GM23338 (cell line): ENCODE measurements around the gene GPRC5D. TPM values are rescaled to one million over a fixed set of nuclear protein-coding genes. Genes with fewer than 3 reads are reported as not detected.

Experiments
- ATAC-seq: fragments of 200-7000 bp; cut with Tn5 transposase; 3 replicates; pipeline ENCODE4 v1.9.1; 2020
- DNase-seq: peaks from one replicate; pipeline ENCODE4 v3.0.0-alpha.2; 2015; ENCODE audit warnings: low spot score
- H2AFZ ChIP-seq: fragments of 200-600 bp; sonication (generic); 2 replicates; pipeline ENCODE4 v1.8.0; 2016; ENCODE audit warnings: antibody characterized with exemption, mild to moderate bottlenecking, moderate library complexity
- H3F3A ChIP-seq: fragments of 200-600 bp; sonication (generic); replicated peaks from 2 replicates; pipeline ENCODE4 v1.8.0; 2017; ENCODE audit warnings: antibody characterized with exemption, mixed run types, low read depth
- H3K27ac ChIP-seq: fragments of 200-600 bp; sonication (generic); 2 replicates; pipeline ENCODE4 v1.6.1; 2016; ENCODE audit warnings: low read depth
- H3K27me3 ChIP-seq: fragments of 200-600 bp; sonication (generic); 2 replicates; pipeline ENCODE4 v1.8.0; 2016; ENCODE audit warnings: mild to moderate bottlenecking, mixed run types, moderate library complexity; ENCODE audit not compliant: insufficient read depth
- H3K36me3 ChIP-seq: fragments of 200-600 bp; sonication (generic); 2 replicates; pipeline ENCODE4 v1.8.0; 2016; ENCODE audit warnings: mild to moderate bottlenecking; ENCODE audit not compliant: insufficient read depth
- H3K4me1 ChIP-seq: fragments of 200-600 bp; sonication (generic); 2 replicates; pipeline ENCODE4 v1.8.0; 2016; ENCODE audit warnings: mild to moderate bottlenecking, moderate library complexity; ENCODE audit not compliant: insufficient read depth
- H3K4me2 ChIP-seq: fragments of 200-600 bp; sonication (generic); 2 replicates; pipeline ENCODE4 v1.7.1; 2017; ENCODE audit warnings: mixed run types
- H3K4me3 ChIP-seq: fragments of 200-600 bp; sonication (generic); 2 replicates; pipeline ENCODE4 v1.6.1; 2016; ENCODE audit warnings: mixed run types
- H3K79me2 ChIP-seq: fragments of 200-600 bp; sonication (generic); replicated peaks from 2 replicates; pipeline ENCODE4 v1.8.0; 2017; ENCODE audit warnings: mild to moderate bottlenecking; ENCODE audit not compliant: insufficient read depth
- H3K9me2 ChIP-seq: fragments of 200-600 bp; sonication (generic); 2 replicates; pipeline ENCODE4 v1.8.0; 2017; ENCODE audit not compliant: insufficient read depth
- H4K20me1 ChIP-seq: fragments of 200-600 bp; sonication (generic); replicated peaks from 2 replicates; pipeline ENCODE4 v1.8.0; 2017; ENCODE audit warnings: mild to moderate bottlenecking; ENCODE audit not compliant: insufficient read depth
- H3K27ac Mint-ChIP-seq: 2 replicates; pipeline ENCODE4 v1.8.0; 2020; ENCODE audit warnings: inconsistent platforms, mild to moderate bottlenecking, moderate library complexity, mixed read lengths
- H3K27me3 Mint-ChIP-seq: 3 replicates; pipeline ENCODE4 v1.8.0; 2022; ENCODE audit warnings: low read depth, mild to moderate bottlenecking, moderate library complexity, mixed read lengths, inconsistent platforms; ENCODE audit not compliant: insufficient read depth, poor library complexity
- H3K36me3 Mint-ChIP-seq: 3 replicates; pipeline ENCODE4 v1.8.0; 2021; ENCODE audit warnings: low read depth, mild to moderate bottlenecking, inconsistent platforms, moderate library complexity, mixed read lengths
- H3K4me1 Mint-ChIP-seq: 3 replicates; pipeline ENCODE4 v1.8.0; 2020; ENCODE audit warnings: mild to moderate bottlenecking, inconsistent platforms, mixed read lengths
- H3K4me3 Mint-ChIP-seq: 3 replicates; pipeline ENCODE4 v1.8.0; 2021; ENCODE audit warnings: moderate library complexity, mild to moderate bottlenecking, inconsistent platforms, mixed read lengths
- H3K9me3 Mint-ChIP-seq: 3 replicates; pipeline ENCODE4 v1.8.0; 2020; ENCODE audit warnings: moderate library complexity, mild to moderate bottlenecking, inconsistent platforms, mixed read lengths
- CREB1 ChIP-seq: fragments of 250-450 bp; sonication (Bioruptor Pico); IDR thresholded peaks from 2 replicates; pipeline ENCODE4 v1.5.0; 2020; ENCODE audit warnings: low read depth, mild to moderate bottlenecking, moderate library complexity
- STAT1 ChIP-seq: IDR thresholded peaks from one replicate; pipeline ENCODE4 v1.6.1; 2016; ENCODE audit warnings: antibody characterized with exemption; ENCODE audit not compliant: unreplicated experiment
- ZNF114 ChIP-seq: fragments of 250-450 bp; sonication (Bioruptor Pico); IDR thresholded peaks from 2 replicates; pipeline ENCODE4 v1.5.0; 2020; ENCODE audit warnings: mild to moderate bottlenecking, moderate library complexity
- ZNF331 ChIP-seq: fragments of 250-450 bp; sonication (Bioruptor Pico); IDR thresholded peaks from 2 replicates; pipeline ENCODE4 v1.5.0; 2020; ENCODE audit warnings: low read depth, mild to moderate bottlenecking, moderate library complexity
- polyA plus RNA-seq: library from polyadenylated mRNA; unstranded; fragments of >200 nt; fragmentation: Nextera tagmentation; extraction: Ambion mirVana; gene quantifications from 2 replicates; pipeline ENCODE4 v1.2.1, GENCODE V29; 2016
- total RNA-seq: library from RNA; depleted of rRNA; stranded (reverse); fragments of >200 nt; shearing (Covaris generic); gene quantifications from 2 replicates; pipeline ENCODE4 v1.2.3, GENCODE V29; 2014
- TF ChIP-seq, protein P1 (sequence below): fragments of 250-450 bp; sonication (Bioruptor Pico); IDR thresholded peaks from 2 replicates; pipeline ENCODE4 v1.5.0; 2020; ENCODE audit warnings: mild to moderate bottlenecking, moderate library complexity
- TF ChIP-seq, protein P2 (sequence below): IDR thresholded peaks from one replicate; pipeline ENCODE4 v1.6.1; 2018; ENCODE audit warnings: antibody characterized with exemption; ENCODE audit not compliant: unreplicated experiment

The GPRC5D gene
- total and polyA plus RNA-seq, 2 experiments from 2014 or later = not detected

DNA sequence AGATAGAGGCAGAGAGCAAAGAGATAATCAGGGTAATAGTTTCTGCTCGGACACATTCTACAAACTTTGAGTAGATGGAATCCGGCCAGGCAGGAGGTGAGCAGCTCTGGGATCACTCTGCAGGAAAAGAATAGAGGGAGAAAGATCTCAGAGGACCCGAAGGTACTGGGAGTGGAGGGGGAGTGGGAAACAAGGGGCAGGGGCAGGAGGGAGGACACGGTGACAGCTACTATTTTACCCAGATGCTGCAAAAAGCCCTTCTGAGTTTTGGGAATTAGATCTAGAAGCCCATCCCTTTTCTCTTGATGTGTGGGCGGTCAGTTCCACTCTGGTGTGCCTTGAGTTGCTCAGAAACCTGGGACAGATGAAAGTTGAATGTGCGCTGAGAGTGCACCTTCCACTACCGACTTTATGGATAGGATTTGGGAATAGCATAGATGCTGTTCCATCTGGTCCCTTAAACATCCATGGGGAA, 60.1 kb downstream of the GPRC5D start (continued):
- TF ChIP-seq, protein P1, sequence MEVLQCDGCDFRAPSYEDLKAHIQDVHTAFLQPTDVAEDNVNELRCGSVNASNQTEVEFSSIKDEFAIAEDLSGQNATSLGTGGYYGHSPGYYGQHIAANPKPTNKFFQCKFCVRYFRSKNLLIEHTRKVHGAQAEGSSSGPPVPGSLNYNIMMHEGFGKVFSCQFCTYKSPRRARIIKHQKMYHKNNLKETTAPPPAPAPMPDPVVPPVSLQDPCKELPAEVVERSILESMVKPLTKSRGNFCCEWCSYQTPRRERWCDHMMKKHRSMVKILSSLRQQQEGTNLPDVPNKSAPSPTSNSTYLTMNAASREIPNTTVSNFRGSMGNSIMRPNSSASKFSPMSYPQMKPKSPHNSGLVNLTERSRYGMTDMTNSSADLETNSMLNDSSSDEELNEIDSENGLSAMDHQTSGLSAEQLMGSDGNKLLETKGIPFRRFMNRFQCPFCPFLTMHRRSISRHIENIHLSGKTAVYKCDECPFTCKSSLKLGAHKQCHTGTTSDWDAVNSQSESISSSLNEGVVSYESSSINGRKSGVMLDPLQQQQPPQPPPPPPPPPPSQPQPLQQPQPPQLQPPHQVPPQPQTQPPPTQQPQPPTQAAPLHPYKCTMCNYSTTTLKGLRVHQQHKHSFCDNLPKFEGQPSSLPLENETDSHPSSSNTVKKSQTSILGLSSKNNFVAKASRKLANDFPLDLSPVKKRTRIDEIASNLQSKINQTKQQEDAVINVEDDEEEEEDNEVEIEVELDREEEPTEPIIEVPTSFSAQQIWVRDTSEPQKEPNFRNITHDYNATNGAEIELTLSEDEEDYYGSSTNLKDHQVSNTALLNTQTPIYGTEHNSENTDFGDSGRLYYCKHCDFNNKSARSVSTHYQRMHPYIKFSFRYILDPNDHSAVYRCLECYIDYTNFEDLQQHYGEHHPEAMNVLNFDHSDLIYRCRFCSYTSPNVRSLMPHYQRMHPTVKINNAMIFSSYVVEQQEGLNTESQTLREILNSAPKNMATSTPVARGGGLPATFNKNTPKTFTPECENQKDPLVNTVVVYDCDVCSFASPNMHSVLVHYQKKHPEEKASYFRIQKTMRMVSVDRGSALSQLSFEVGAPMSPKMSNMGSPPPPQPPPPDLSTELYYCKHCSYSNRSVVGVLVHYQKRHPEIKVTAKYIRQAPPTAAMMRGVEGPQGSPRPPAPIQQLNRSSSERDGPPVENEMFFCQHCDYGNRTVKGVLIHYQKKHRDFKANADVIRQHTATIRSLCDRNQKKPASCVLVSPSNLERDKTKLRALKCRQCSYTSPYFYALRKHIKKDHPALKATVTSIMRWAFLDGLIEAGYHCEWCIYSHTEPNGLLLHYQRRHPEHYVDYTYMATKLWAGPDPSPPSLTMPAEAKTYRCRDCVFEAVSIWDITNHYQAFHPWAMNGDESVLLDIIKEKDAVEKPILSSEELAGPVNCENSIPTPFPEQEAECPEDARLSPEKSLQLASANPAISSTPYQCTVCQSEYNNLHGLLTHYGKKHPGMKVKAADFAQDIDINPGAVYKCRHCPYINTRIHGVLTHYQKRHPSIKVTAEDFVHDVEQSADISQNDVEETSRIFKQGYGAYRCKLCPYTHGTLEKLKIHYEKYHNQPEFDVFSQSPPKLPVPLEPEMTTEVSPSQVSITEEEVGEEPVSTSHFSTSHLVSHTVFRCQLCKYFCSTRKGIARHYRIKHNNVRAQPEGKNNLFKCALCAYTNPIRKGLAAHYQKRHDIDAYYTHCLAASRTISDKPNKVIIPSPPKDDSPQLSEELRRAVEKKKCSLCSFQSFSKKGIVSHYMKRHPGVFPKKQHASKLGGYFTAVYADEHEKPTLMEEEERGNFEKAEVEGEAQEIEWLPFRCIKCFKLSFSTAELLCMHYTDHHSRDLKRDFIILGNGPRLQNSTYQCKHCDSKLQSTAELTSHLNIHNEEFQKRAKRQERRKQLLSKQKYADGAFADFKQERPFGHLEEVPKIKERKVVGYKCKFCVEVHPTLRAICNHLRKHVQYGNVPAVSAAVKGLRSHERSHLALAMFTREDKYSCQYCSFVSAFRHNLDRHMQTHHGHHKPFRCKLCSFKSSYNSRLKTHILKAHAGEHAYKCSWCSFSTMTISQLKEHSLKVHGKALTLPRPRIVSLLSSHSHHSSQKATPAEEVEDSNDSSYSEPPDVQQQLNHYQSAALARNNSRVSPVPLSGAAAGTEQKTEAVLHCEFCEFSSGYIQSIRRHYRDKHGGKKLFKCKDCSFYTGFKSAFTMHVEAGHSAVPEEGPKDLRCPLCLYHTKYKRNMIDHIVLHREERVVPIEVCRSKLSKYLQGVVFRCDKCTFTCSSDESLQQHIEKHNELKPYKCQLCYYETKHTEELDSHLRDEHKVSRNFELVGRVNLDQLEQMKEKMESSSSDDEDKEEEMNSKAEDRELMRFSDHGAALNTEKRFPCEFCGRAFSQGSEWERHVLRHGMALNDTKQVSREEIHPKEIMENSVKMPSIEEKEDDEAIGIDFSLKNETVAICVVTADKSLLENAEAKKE (CRISPR knock-in tag) = no peak
- TF ChIP-seq CREB1 (CRISPR knock-in tag) = no peak
- TF ChIP-seq ZNF114 = no peak
- TF ChIP-seq STAT1 = no peak

DNA sequence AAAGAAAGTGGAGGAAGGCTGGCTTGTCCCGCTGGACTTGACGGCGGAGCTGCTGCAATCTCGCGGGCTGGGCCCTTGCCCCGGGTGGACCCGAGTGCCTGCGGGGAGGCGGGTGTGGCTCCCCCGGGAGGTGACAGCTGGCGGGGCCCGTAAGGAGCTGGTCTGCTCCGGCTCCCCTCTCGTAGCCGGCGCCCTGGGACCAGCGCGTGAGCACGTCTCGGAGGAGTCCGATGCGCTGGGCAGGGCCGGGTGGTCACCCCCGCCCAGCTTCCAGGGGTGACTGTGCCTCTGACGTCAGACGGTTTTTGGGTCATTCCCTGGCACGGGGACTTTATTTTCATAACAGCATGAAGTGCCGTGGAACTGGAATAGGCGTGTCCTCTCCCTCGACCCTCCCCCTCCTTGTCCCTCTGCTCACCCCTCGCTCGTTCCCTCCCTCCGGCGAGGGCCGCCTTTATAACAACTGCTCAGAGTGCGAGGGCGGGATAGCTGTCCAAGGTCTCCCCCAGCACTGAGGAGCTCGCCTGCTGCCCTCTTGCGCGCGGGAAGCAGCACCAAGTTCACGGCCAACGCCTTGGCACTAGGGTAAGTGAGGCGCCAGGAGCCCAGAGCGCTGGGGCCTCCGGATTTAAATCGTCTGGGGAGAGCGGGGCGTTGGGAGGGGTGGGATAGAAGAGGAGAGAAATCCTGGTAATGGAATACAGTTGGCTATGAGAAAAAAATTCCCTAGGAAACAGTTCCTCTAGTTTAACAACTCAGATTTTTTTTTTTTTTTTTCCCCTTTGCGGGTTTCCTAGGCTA, 60.7 kb downstream of the GPRC5D start, which contains the start of gene GPRC5A:
Gene GPRC5A (plus strand): TSS at position 483 of the 801 bp plus-strand sequence. CDS start 16,688 bp downstream, outside the sequence.
- Histone ChIP-seq H3K4me2 (peak within 1 kb of the TSS; percentile 97), H3K27me3 (peaks cover 53% of the 10 kb centered on the region)
- TF ChIP-seq CREB1 (CRISPR knock-in tag) = peak; percentile 47; the same call in 1 of the 2 replicates
- no peak for TF ChIP-seq ZNF331 (CRISPR knock-in tag)
- TF ChIP-seq, protein P2, sequence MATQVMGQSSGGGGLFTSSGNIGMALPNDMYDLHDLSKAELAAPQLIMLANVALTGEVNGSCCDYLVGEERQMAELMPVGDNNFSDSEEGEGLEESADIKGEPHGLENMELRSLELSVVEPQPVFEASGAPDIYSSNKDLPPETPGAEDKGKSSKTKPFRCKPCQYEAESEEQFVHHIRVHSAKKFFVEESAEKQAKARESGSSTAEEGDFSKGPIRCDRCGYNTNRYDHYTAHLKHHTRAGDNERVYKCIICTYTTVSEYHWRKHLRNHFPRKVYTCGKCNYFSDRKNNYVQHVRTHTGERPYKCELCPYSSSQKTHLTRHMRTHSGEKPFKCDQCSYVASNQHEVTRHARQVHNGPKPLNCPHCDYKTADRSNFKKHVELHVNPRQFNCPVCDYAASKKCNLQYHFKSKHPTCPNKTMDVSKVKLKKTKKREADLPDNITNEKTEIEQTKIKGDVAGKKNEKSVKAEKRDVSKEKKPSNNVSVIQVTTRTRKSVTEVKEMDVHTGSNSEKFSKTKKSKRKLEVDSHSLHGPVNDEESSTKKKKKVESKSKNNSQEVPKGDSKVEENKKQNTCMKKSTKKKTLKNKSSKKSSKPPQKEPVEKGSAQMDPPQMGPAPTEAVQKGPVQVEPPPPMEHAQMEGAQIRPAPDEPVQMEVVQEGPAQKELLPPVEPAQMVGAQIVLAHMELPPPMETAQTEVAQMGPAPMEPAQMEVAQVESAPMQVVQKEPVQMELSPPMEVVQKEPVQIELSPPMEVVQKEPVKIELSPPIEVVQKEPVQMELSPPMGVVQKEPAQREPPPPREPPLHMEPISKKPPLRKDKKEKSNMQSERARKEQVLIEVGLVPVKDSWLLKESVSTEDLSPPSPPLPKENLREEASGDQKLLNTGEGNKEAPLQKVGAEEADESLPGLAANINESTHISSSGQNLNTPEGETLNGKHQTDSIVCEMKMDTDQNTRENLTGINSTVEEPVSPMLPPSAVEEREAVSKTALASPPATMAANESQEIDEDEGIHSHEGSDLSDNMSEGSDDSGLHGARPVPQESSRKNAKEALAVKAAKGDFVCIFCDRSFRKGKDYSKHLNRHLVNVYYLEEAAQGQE = peak; percentile 33

More for the DNA sequence above, 60.7 kb downstream of the GPRC5D start, which contains the start of gene GPRC5A:
- Histone ChIP-seq H2AFZ (peak within 1 kb of the TSS; percentile 100), H3K4me3 (peak within 1 kb of the TSS; percentile 86), H3K79me2 (no peaks in the 10 kb centered on the region), H3K36me3 (no peaks in the 10 kb centered on the region), H3F3A (no peaks in the 10 kb centered on the region), H3K27ac (no peak within 1 kb of the TSS), H4K20me1 (no peaks in the 10 kb centered on the region), H3K9me2 (no peaks in the 10 kb centered on the region), H3K4me1 (peaks cover 5% of the 10 kb centered on the region)
- peak; percentile 67 for DNase-seq
- H3K4me1 Mint-ChIP-seq = peaks cover 24% of the 10 kb centered on the region
- H3K4me3 Mint-ChIP-seq = peak within 1 kb of the TSS; percentile 88
- H3K36me3 Mint-ChIP-seq = no peaks in the 10 kb centered on the region
- peak; percentile 73 for ATAC-seq
- peaks cover 34% of the 10 kb centered on the region for H3K27me3 Mint-ChIP-seq
- H3K27ac Mint-ChIP-seq = no peak within 1 kb of the TSS
- H3K9me3 Mint-ChIP-seq = no peaks in the 10 kb centered on the region; the same call in 2 of the 3 replicates
